Astrocyte (in vitro differentiated cells and primary cell): ENCODE results near the gene CETN3.

Source experiments
- EZH2 ChIP-seq: IDR thresholded peaks from 2 replicates; pipeline ENCODE4 v1.6.1; 2012; ENCODE audit warnings: mild to moderate bottlenecking, low read length, inconsistent platforms; ENCODE audit not compliant: insufficient read depth
- TF ChIP-seq, protein P1 (sequence below): IDR thresholded peaks from 2 replicates; pipeline ENCODE4 v1.5.1; 2011; ENCODE audit warnings: low read depth, mild to moderate bottlenecking, inconsistent platforms, low read length, moderate library complexity; ENCODE audit not compliant: insufficient read depth

GRCh38 chr5:90367879-90368278 is 41.7 kb downstream of the CETN3 start:
- TF ChIP-seq, protein P1, sequence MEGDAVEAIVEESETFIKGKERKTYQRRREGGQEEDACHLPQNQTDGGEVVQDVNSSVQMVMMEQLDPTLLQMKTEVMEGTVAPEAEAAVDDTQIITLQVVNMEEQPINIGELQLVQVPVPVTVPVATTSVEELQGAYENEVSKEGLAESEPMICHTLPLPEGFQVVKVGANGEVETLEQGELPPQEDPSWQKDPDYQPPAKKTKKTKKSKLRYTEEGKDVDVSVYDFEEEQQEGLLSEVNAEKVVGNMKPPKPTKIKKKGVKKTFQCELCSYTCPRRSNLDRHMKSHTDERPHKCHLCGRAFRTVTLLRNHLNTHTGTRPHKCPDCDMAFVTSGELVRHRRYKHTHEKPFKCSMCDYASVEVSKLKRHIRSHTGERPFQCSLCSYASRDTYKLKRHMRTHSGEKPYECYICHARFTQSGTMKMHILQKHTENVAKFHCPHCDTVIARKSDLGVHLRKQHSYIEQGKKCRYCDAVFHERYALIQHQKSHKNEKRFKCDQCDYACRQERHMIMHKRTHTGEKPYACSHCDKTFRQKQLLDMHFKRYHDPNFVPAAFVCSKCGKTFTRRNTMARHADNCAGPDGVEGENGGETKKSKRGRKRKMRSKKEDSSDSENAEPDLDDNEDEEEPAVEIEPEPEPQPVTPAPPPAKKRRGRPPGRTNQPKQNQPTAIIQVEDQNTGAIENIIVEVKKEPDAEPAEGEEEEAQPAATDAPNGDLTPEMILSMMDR: no peak
- no peak for TF ChIP-seq EZH2
